GM23248 (cell line): ENCODE measurements around the gene PRR23E.

ENCODE experiments used
- EZH2 ChIP-seq: fragments of 200-600 bp; sonication (generic); IDR thresholded peaks from 2 replicates; pipeline ENCODE4 v1.6.1; 2018; ENCODE audit warnings: antibody characterized with exemption, mild to moderate bottlenecking; ENCODE audit not compliant: insufficient read depth, poor library complexity, severe bottlenecking
- EZH2phosphoT487 ChIP-seq: fragments of 200-600 bp; sonication (generic); IDR thresholded peaks from 2 replicates; pipeline ENCODE4 v1.6.1; 2018; ENCODE audit warnings: antibody characterized with exemption, moderate library complexity, mild to moderate bottlenecking, low read depth; ENCODE audit not compliant: insufficient read depth

- TF ChIP-seq EZH2 (no peak), EZH2phosphoT487 (no peak)
These were observed 20.5 kb downstream of the PRR23E start for GRCh38 chr3:127213381-127213918.
